K562 (cell line): ENCODE measurements around the gene PHF24. TPM values are rescaled to one million over a fixed set of nuclear protein-coding genes. Genes with fewer than 3 reads are reported as not detected.

Experiments
- CC2D1A ChIP-seq: fragments of 450-650 bp; IDR thresholded peaks from 2 replicates; pipeline ENCODE4 v1.6.1; 2017; ENCODE audit warnings: mild to moderate bottlenecking
- CUX1 ChIP-seq: fragments of 200-800 bp; sonication (Bioruptor generic); IDR thresholded peaks from 2 replicates; pipeline ENCODE4 v1.6.1; 2016; ENCODE audit warnings: missing genetic modification characterization, missing compliant biosample characterization
- IRF1 ChIP-seq: sonication (generic); formaldehyde crosslinking; IDR thresholded peaks from 2 replicates; pipeline ENCODE4 v1.8.0; 2022; ENCODE audit warnings: missing genetic modification reagents, mild to moderate bottlenecking, borderline replicate concordance
- THRB ChIP-seq: fragments of 450-650 bp; formaldehyde crosslinking; conservative IDR thresholded peaks from 2 replicates; pipeline ENCODE4 v1.4.0; 2022; ENCODE audit warnings: mild to moderate bottlenecking, missing genetic modification characterization
- ZNF77 ChIP-seq: fragments of 250-450 bp; sonication (Bioruptor Pico); IDR thresholded peaks from 2 replicates; pipeline ENCODE4 v1.5.0; 2020
- polyA plus RNA-seq, 8 experiments: library from polyadenylated mRNA; depleted of rRNA in 4 of 8; stranded (reverse) in 5 of 8; unstranded in 3 of 8; fragments of >200 nt; fragmentation: Nextera tagmentation in 2 of 8; fragmentation: Illumina TruSeq in 1 of 8; extraction: Ambion mirVana in 2 of 8; extraction: Trizol in 1 of 8; gene quantifications; 2 replicates each; pipeline versions ENCODE4 v1.2.1 to v1.2.3, GENCODE V29; 2011 to 2014; ENCODE audit warnings: inconsistent platforms in 1 of 8, missing spikeins in 1 of 8
- total RNA-seq, 7 experiments: library from RNA; depleted of rRNA in 6 of 7; stranded (reverse); fragments of >200 nt in 6 of 7; fragmentation: Illumina TruSeq in 2 of 7; extraction: Trizol in 2 of 7; gene quantifications; 2 replicates each; pipeline versions ENCODE4 v1.2.1 to v1.2.3, GENCODE V29; 2011 to 2021; ENCODE audit warnings: low replicate concordance in 1 of 7

The PHF24 gene
- total and polyA plus RNA-seq, 9 of the 15 experiments (the other 6 are each of a cell fraction or from before 2014, with no cell fraction given) = 0.01 TPM; not detected in 7

- TF ChIP-seq CUX1 (CRISPR knock-in tag) (no peak), THRB (no peak), CC2D1A (no peak), IRF1 (CRISPR knock-in tag) (no peak), ZNF77 (CRISPR knock-in tag) (no peak)
These were observed 40.2 kb downstream of the PHF24 start (continued) for GRCh38 chr9:34998266-34998665.
